Measurements from ENCODE around the gene SELENOH. TPM values are rescaled to one million over a fixed set of nuclear protein-coding genes. Genes with fewer than 3 reads are reported as not detected.

SELENOH gene
- total and polyA plus RNA-seq, 9 of the 15 experiments (the other 6 are each of a cell fraction or from before 2014, with no cell fraction given), result 16.6 to 299 (median 118) TPM

DNA sequence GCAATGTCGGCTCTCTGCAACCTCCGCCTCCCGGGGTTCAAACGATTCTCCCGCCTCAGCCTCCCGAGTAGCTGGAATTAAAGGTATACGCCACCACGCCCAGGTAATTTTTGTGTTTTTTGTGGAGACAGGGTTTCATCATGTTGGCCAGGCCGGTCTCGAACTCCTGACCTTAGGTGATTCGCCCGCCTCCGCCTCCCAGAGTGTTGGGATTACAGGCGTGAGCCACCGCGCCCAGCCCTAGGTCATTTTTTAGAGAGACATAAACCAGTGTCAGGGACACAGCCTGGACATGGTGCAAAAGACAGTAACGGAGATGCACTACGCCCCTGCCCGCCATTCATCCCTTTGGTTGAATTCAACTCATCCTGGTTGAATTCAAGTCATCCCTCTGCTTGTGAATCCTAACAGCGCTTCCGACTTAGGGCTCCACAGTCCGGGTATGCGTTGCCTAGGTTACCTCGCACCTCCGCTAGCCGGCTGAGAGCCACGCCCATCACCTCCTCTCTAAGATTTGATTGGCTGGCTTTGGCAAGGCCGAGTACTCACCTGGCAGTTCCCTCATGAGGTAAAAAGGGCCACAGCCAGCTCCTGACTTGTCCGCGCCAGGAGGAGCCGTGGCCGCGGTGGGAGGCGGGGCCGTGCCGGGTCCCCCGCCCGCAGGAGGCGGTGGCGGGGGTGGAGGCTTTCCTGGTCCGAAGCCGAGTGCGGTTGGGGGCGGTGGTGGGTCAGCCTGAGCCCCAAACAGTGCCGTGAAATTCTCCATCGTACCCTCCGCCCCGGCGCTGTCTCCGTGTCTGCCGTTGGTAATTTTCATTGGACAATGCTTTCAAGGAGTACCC, 29.7 kb upstream of the SELENOH start, which contains the start of gene MED19 (continued):
- TF ChIP-seq, protein P1, sequence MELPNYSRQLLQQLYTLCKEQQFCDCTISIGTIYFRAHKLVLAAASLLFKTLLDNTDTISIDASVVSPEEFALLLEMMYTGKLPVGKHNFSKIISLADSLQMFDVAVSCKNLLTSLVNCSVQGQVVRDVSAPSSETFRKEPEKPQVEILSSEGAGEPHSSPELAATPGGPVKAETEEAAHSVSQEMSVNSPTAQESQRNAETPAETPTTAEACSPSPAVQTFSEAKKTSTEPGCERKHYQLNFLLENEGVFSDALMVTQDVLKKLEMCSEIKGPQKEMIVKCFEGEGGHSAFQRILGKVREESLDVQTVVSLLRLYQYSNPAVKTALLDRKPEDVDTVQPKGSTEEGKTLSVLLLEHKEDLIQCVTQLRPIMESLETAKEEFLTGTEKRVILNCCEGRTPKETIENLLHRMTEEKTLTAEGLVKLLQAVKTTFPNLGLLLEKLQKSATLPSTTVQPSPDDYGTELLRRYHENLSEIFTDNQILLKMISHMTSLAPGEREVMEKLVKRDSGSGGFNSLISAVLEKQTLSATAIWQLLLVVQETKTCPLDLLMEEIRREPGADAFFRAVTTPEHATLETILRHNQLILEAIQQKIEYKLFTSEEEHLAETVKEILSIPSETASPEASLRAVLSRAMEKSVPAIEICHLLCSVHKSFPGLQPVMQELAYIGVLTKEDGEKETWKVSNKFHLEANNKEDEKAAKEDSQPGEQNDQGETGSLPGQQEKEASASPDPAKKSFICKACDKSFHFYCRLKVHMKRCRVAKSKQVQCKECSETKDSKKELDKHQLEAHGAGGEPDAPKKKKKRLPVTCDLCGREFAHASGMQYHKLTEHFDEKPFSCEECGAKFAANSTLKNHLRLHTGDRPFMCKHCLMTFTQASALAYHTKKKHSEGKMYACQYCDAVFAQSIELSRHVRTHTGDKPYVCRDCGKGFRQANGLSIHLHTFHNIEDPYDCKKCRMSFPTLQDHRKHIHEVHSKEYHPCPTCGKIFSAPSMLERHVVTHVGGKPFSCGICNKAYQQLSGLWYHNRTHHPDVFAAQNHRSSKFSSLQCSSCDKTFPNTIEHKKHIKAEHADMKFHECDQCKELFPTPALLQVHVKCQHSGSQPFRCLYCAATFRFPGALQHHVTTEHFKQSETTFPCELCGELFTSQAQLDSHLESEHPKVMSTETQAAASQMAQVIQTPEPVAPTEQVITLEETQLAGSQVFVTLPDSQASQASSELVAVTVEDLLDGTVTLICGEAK (IDR thresholded peaks at IDR 0.05), result no peak
- TF ChIP-seq, protein P1 (CRISPR knock-in tag; IDR thresholded peaks at IDR 0.05), result 0 out of 2 replicates have a peak, but pooled peaks have one; percentile 13
- TF ChIP-seq ZNF316 (IDR thresholded peaks at IDR 0.05) (no peak), DDX20 (tag; IDR thresholded peaks at IDR 0.05; ENCODE audit: low read depth) (no peak), ATF7 (IDR thresholded peaks at IDR 0.05) (peak; percentile 75)
- TF ChIP-seq, protein P2, sequence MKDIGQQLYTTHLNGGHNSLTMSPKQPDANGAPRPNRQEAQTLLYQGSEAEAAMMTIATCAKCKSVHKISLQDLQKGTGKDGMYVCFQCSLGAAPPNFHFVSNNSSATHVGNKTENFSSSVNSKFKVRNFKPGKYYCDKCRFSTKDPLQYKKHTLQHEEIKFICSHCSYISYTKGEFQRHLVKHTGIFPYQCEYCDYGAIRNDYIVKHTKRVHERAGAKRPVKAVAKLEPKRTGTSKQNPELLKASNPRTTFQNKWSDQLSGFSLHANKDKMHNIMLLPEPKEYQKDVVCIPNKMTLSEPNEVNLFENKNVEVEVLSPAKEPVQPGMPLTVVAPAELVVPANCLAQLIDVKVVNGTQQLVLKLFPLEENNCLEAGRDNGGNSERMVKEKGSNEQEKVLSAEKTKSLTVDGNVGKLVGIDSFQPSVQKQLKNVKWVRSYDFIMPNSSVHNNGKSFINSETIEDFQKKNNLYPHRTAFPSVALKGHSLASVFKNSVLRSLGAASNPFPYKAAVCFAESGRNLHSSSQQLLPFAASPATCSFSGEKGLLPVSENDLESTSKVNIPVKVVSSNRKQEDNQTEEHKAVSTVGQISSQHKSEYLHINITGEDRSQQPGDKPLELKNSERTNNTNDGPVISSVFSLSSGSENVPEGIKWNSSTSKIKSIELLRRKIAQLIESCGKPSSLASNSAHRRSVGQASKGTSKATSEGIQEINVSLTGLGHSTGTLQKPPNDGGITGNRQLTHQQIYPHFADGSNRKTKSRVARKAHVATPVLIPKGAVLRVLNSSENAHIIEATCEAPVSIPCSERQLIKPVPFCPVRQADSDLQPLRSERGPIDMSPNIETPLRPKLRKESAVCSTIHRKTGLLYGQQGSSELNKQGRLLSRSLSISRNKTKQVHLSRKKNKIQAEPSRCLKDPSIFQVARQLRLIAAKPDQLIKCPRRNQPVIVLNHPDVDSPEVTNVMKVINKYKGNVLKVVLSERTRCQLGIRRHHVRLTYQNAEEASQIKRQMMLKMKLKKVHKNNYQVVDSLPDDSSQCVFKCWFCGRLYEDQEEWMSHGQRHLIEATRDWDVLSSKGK (CRISPR knock-in tag; IDR thresholded peaks at IDR 0.05), result no peak
- TF ChIP-seq, protein P3, sequence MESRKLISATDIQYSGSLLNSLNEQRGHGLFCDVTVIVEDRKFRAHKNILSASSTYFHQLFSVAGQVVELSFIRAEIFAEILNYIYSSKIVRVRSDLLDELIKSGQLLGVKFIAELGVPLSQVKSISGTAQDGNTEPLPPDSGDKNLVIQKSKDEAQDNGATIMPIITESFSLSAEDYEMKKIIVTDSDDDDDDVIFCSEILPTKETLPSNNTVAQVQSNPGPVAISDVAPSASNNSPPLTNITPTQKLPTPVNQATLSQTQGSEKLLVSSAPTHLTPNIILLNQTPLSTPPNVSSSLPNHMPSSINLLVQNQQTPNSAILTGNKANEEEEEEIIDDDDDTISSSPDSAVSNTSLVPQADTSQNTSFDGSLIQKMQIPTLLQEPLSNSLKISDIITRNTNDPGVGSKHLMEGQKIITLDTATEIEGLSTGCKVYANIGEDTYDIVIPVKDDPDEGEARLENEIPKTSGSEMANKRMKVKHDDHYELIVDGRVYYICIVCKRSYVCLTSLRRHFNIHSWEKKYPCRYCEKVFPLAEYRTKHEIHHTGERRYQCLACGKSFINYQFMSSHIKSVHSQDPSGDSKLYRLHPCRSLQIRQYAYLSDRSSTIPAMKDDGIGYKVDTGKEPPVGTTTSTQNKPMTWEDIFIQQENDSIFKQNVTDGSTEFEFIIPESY (CRISPR knock-in tag; IDR thresholded peaks at IDR 0.05), result peak; percentile 27; the same call in 1 of the 2 replicates
- TF ChIP-seq, protein P4, sequence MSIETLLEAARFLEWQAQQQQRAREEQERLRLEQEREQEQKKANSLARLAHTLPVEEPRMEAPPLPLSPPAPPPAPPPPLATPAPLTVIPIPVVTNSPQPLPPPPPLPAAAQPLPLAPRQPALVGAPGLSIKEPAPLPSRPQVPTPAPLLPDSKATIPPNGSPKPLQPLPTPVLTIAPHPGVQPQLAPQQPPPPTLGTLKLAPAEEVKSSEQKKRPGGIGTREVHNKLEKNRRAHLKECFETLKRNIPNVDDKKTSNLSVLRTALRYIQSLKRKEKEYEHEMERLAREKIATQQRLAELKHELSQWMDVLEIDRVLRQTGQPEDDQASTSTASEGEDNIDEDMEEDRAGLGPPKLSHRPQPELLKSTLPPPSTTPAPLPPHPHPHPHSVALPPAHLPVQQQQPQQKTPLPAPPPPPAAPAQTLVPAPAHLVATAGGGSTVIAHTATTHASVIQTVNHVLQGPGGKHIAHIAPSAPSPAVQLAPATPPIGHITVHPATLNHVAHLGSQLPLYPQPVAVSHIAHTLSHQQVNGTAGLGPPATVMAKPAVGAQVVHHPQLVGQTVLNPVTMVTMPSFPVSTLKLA (conservative IDR thresholded peaks at IDR 0.05), result peak in 1 of 2 experiments; percentile 81; a peak in 1 of 4 replicates

Measured in K562 (cell line).